SU-DHL-6 (cell line): ENCODE measurements around the gene FKBP11.
"Not testable (repeated sequence)": the region's sequence is repeated elsewhere in the genome, so short reads cannot be mapped to it uniquely, and the experiment has no call there.

ENCODE experiments used
- H2AFZ ChIP-seq: fragments of 200-600 bp; sonication (generic); 2 replicates; pipeline ENCODE4 v1.6.1; 2014; ENCODE audit warnings: low read depth, mild to moderate bottlenecking, moderate library complexity, mixed read lengths, antibody characterized with exemption, low read length; ENCODE audit not compliant: severe bottlenecking
- H3F3A ChIP-seq: fragments of 200-600 bp; shearing (Covaris generic); 2 replicates; pipeline ENCODE4 v1.6.0; 2016; ENCODE audit warnings: antibody characterized with exemption, mild to moderate bottlenecking; ENCODE audit not compliant: insufficient read depth
- H3K27ac ChIP-seq: fragments of 200-600 bp; sonication (generic); 2 replicates; pipeline ENCODE4 v1.5.1; 2016; ENCODE audit warnings: low read depth, mild to moderate bottlenecking, low read length, moderate library complexity, mixed read lengths
- H3K27me3 ChIP-seq: fragments of 200-600 bp; sonication (generic), shearing (Covaris generic); 2 replicates; pipeline ENCODE4 v1.6.0; 2014; ENCODE audit warnings: mild to moderate bottlenecking, low read length
- H3K36me3 ChIP-seq: fragments of 200-600 bp; sonication (generic); 2 replicates; pipeline ENCODE4 v1.6.1; 2014; ENCODE audit warnings: mild to moderate bottlenecking, low read length, mixed read lengths
- H3K4me2 ChIP-seq: fragments of 300-600, 200-600 bp; shearing (Covaris generic), sonication (generic); 2 replicates; pipeline ENCODE4 v1.6.0; 2014; ENCODE audit warnings: low read length, low read depth, mild to moderate bottlenecking; ENCODE audit not compliant: poor library complexity, severe bottlenecking
- H3K4me3 ChIP-seq: fragments of 200-600 bp; sonication (generic); 2 replicates; pipeline ENCODE4 v1.5.1; 2014; ENCODE audit warnings: antibody characterized with exemption, low read length, mild to moderate bottlenecking, mixed read lengths; ENCODE audit not compliant: insufficient read depth, poor library complexity, severe bottlenecking
- H3K79me2 ChIP-seq: fragments of 200-600 bp; sonication (generic); 2 replicates; pipeline ENCODE4 v1.6.1; 2014; ENCODE audit warnings: mild to moderate bottlenecking, low read length, moderate library complexity; ENCODE audit not compliant: insufficient read depth
- H3K9ac ChIP-seq: fragments of 200-600 bp; sonication (generic); 2 replicates; pipeline ENCODE4 v1.7.0; 2014; ENCODE audit warnings: mild to moderate bottlenecking, low read length
- H3K9me2 ChIP-seq: fragments of 200-600 bp; sonication (generic); replicated peaks from 2 replicates; pipeline ENCODE4 v1.6.1; 2014; ENCODE audit warnings: low read length; ENCODE audit not compliant: insufficient read depth
- H3K9me3 ChIP-seq: fragments of 200-600 bp; sonication (generic); 2 replicates; pipeline ENCODE4 v1.6.1; 2014; ENCODE audit warnings: low read length, mixed read lengths; ENCODE audit not compliant: insufficient read depth
- H4K20me1 ChIP-seq: fragments of 200-600 bp; sonication (generic); 2 replicates; pipeline ENCODE4 v1.6.1; 2014; ENCODE audit warnings: low read depth, mild to moderate bottlenecking, antibody characterized with exemption, low read length, moderate library complexity, mixed read lengths
- CTCF ChIP-seq: fragments of 200-600 bp; sonication (generic); IDR thresholded peaks from one replicate; pipeline ENCODE4 v1.5.1; 2017; ENCODE audit warnings: antibody characterized with exemption, mild to moderate bottlenecking, low read length, moderate library complexity; ENCODE audit not compliant: insufficient read depth, poor library complexity, severe bottlenecking
- EZH2phosphoT487 ChIP-seq: fragments of 200-600 bp; sonication (generic), shearing (Covaris generic); conservative IDR thresholded peaks from 2 replicates; pipeline ENCODE4 v1.6.1; 2018; ENCODE audit warnings: mild to moderate bottlenecking, antibody characterized with exemption, low read length, moderate library complexity, mixed read lengths

Gene FKBP11

GRCh38 chr12:48880647-48881046 is 44.6 kb downstream of the FKBP11 start:
- no peaks in the 10 kb centered on the region for H3K9me2 ChIP-seq
- no peaks in the 10 kb centered on the region for H4K20me1 ChIP-seq
- no peak overlapping the region for H2AFZ ChIP-seq
- H3K9me3 ChIP-seq = no peaks in the 10 kb centered on the region
- H3K4me2 ChIP-seq = no peak overlapping the region
- H3K36me3 ChIP-seq = no peaks in the 10 kb centered on the region
- no peak overlapping the region for H3K9ac ChIP-seq
- TF ChIP-seq CTCF (no peak), EZH2phosphoT487 (no peak)
- H3K27me3 ChIP-seq = no peaks in the 10 kb centered on the region
- H3K27ac ChIP-seq = no peak overlapping the region
- H3K4me3 ChIP-seq = no peak overlapping the region
- H3K79me2 ChIP-seq = no peaks in the 10 kb centered on the region
- no peaks in the 10 kb centered on the region for H3F3A ChIP-seq

- H3K79me2 ChIP-seq = no peaks in the 10 kb centered on the region
- no peaks in the 10 kb centered on the region for H3K9me3 ChIP-seq
- no peak overlapping the region for H3K9ac ChIP-seq
- H3K27me3 ChIP-seq = no peaks in the 10 kb centered on the region
- no peak overlapping the region for H2AFZ ChIP-seq
- no peaks in the 10 kb centered on the region for H3K36me3 ChIP-seq
- H3F3A ChIP-seq = no peaks in the 10 kb centered on the region
- H3K9me2 ChIP-seq = no peaks in the 10 kb centered on the region
- H3K27ac ChIP-seq = no peak overlapping the region
- H3K4me2 ChIP-seq = no peak overlapping the region
- H4K20me1 ChIP-seq = no peaks in the 10 kb centered on the region
- TF ChIP-seq CTCF (no peak), EZH2phosphoT487 (no peak)
- H3K4me3 ChIP-seq = no peak overlapping the region
Observed at GRCh38 chr12:48878548-48878947, 46.7 kb downstream of the FKBP11 start.

GRCh38 chr12:48875944-48876515 is 49.3 kb downstream of the FKBP11 start:
- no peak overlapping the region for H3K4me3 ChIP-seq
- H3K4me2 ChIP-seq = no peak overlapping the region
- no peaks in the 10 kb centered on the region for H3F3A ChIP-seq
- H4K20me1 ChIP-seq = no peaks in the 10 kb centered on the region
- no peak overlapping the region for H3K9ac ChIP-seq
- H3K36me3 ChIP-seq = no peaks in the 10 kb centered on the region
- H3K79me2 ChIP-seq = no peaks in the 10 kb centered on the region
- TF ChIP-seq EZH2phosphoT487 = no peak
- no peak for TF ChIP-seq CTCF
- H2AFZ ChIP-seq = no peak overlapping the region
- H3K27me3 ChIP-seq = no peaks in the 10 kb centered on the region
- no peaks in the 10 kb centered on the region for H3K9me3 ChIP-seq
- no peaks in the 10 kb centered on the region for H3K9me2 ChIP-seq
- no peak overlapping the region for H3K27ac ChIP-seq

GRCh38 chr12:48873534-48873933 is 51.8 kb downstream of the FKBP11 start:
- H3F3A ChIP-seq, H3K36me3 ChIP-seq, H2AFZ ChIP-seq, H3K4me2 ChIP-seq, H4K20me1 ChIP-seq, H3K9ac ChIP-seq, H3K4me3 ChIP-seq, H3K9me2 ChIP-seq, H3K9me3 ChIP-seq, H3K27me3 ChIP-seq, H3K79me2 ChIP-seq, H3K27ac ChIP-seq: not testable (repeated sequence)
